GM12892 (cell line): Measurements from ENCODE around the gene AP3B2. TPM values are rescaled to one million over a fixed set of nuclear protein-coding genes. Genes with fewer than 3 reads are reported as not detected.

Experiments used
- DNase-seq: peaks from one replicate; pipeline ENCODE4 v3.0.0; 2011; ENCODE audit not compliant: insufficient read length
- FAIRE-seq: peaks from 2 replicates; lab custom pipeline; 2011; peaks lifted over from hg19 to GRCh38; lab: Jason Lieb, UNC
- POLR2A ChIP-seq: IDR thresholded peaks from 2 replicates; pipeline ENCODE4 v1.6.1; 2011; ENCODE audit warnings: low read depth, low read length, control low read depth
- POLR2AphosphoS5 ChIP-seq: IDR thresholded peaks from 2 replicates; pipeline ENCODE4 v1.6.1; 2011; ENCODE audit warnings: low read depth, low read length, control low read depth
- TAF1 ChIP-seq: IDR thresholded peaks from 2 replicates; pipeline ENCODE4 v1.6.1; 2011; ENCODE audit warnings: low read depth, mild to moderate bottlenecking, control low read depth, low read length, borderline replicate concordance
- polyA plus RNA-seq: library from polyadenylated mRNA; unstranded; fragments of >200 nt; gene quantifications from one replicate; pipeline ENCODE4 v1.2.1, GENCODE V29; 2012; ENCODE audit warnings: missing spikeins, inconsistent platforms; ENCODE audit not compliant: missing spikeins

The AP3B2 gene
- polyA plus RNA-seq = not detected

- TF ChIP-seq TAF1 (no peak), POLR2AphosphoS5 (no peak), POLR2A (no peak)
- DNase-seq (peak; percentile 93), FAIRE-seq (peak; percentile 42)
Measured at GRCh38 chr15:82709421-82710207, at the start of gene AP3B2. AP3B2 (minus strand) TSS chr15:82709875; CDS start chr15:82709706, 169 bp downstream.

GRCh38 chr15:82751308-82751707, 41.6 kb upstream of the AP3B2 start:
- TF ChIP-seq POLR2A = no peak
- no peak for TF ChIP-seq TAF1
- TF ChIP-seq POLR2AphosphoS5 = no peak
- DNase-seq (no peak), FAIRE-seq (peak; percentile 56)

GRCh38 chr15:82750831-82751180, 41.1 kb upstream of the AP3B2 start:
- no peak for DNase-seq
- FAIRE-seq = no peak
- TF ChIP-seq TAF1 (no peak), POLR2A (no peak), POLR2AphosphoS5 (no peak)

- DNase-seq = peak; percentile 64
- TF ChIP-seq POLR2AphosphoS5 (peak; percentile 98), POLR2A (peak; percentile 93), TAF1 (peak; percentile 75; the same call in 1 of the 2 replicates)
- peak; percentile 90 for FAIRE-seq
Measured at GRCh38 chr15:82749951-82750830, 40.5 kb upstream of the AP3B2 start.

- FAIRE-seq (no peak), DNase-seq (no peak)
- no peak for TF ChIP-seq POLR2A
- no peak for TF ChIP-seq TAF1
Measured at GRCh38 chr15:82748315-82748714, 38.6 kb upstream of the AP3B2 start.

- TF ChIP-seq TAF1 (no peak), POLR2A (no peak), POLR2AphosphoS5 (no peak)
- DNase-seq = no peak
- FAIRE-seq = no peak
Measured at GRCh38 chr15:82743810-82744209, 34.1 kb upstream of the AP3B2 start.

- FAIRE-seq = no peak
- no peak for DNase-seq
- TF ChIP-seq TAF1 (no peak), POLR2A (no peak), POLR2AphosphoS5 (no peak)
Measured at GRCh38 chr15:82742134-82742533, 32.5 kb upstream of the AP3B2 start.

GRCh38 chr15:82739086-82739485, 29.4 kb upstream of the AP3B2 start:
- FAIRE-seq = no peak
- DNase-seq = no peak

GRCh38 chr15:82737975-82738374, 28.3 kb upstream of the AP3B2 start:
- DNase-seq (no peak), FAIRE-seq (no peak)
- TF ChIP-seq TAF1 (no peak), POLR2A (no peak), POLR2AphosphoS5 (no peak)

More at GRCh38 chr15:82739086-82739485, 29.4 kb upstream of the AP3B2 start:
- TF ChIP-seq POLR2A = no peak

GRCh38 chr15:82731527-82731926, 21.9 kb upstream of the AP3B2 start:
- TF ChIP-seq POLR2A (no peak), TAF1 (no peak), POLR2AphosphoS5 (no peak)
- no peak for FAIRE-seq
- no peak for DNase-seq

- no peak for FAIRE-seq
- DNase-seq = no peak
- TF ChIP-seq POLR2AphosphoS5 (no peak), POLR2A (no peak), TAF1 (no peak)
Measured at GRCh38 chr15:82730022-82730530, 20.4 kb upstream of the AP3B2 start.

- TF ChIP-seq POLR2AphosphoS5 = no peak
- no peak for DNase-seq
- FAIRE-seq = no peak
Measured at GRCh38 chr15:82726816-82727215, 17.1 kb upstream of the AP3B2 start.
